ENCODE results near the gene SSUH2. TPM values are rescaled to one million over a fixed set of nuclear protein-coding genes. Genes with fewer than 3 reads are reported as not detected.

Gene SSUH2
- total RNA-seq, 2 donors from 2014 or later, result 0.71 to 0.91 TPM

DNA sequence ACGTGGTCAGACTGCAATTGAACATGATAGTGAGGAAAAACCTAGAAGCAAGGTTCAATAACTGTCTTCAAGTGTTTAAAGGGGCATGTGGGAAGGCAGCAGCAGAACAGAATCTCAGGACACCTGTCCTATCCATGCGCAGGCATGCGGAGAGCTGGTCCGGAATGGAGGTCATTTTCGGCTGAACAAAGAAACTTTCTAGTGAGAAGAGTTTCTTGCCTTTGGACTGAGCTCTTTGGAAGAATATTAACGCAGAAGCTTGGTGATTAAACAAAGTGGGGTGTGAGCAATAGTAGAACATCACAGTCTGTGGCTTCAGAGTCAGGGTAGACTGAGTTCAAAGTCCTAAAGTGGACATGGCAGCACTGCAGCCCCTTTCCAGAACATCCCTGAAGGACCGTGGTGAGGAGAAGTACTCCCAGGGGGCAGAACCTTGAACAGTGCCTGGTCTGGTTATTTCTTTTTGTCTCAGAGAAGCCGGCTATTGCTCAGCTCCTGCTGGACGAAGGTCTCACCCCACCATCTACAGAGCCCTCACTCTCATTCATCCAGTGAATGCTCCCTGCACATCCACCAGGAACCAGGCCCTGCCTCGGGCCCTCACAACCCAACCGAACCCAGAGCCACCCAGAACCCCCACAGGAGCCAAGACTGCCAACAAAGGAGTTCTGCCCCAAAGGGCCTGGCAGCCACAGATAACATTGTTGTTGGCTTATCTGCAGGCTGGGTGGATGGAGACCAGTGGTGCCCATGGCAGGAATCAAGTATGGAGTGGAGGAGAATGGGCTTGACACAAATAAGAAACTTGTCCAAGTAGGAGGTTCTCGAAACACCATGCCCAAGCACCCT lies 2.8 kb upstream of the SSUH2 start:
- no peak for ATAC-seq
- no peak for DNase-seq
- intact Hi-C loops (cut with DNase I), result no loop called here

DNA sequence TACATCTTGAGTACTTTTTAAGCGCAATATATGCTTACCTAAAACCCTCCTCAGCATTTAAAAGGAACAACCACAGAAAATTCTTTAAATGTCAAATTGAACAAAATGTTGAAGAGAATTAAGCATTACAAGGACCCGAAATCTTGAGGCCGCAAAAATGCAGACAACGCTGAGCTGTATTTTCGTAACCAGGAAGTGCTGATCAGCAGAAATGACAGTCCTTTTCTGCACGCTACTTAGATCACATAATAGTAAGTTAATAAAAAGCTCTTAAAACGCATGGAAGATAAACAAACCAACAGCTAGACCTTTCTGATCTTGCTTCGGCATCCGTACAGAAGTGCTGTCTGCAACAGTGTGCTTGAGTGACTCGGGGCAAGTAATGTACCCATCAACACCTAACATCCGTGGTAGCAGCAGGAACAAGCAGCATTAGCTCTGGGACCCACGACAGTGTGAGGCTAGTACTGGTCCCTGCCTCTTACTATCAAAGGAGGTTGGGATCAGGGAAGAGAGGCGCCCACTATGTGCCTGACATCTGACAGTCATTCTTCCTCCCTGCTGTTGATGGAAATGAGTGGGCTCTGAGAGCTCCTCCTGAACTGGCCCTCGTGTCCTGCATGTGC lies 1.8 kb upstream of the SSUH2 start:
- intact Hi-C loops (cut with DNase I), result no loop called here
- DNase-seq (no peak), ATAC-seq (no peak)

- intact Hi-C loops (cut with DNase I), result no loop called here
- ATAC-seq, result no peak
These were observed 1.1 kb upstream of the SSUH2 start for GRCh38 chr3:8645712-8646111.

DNA sequence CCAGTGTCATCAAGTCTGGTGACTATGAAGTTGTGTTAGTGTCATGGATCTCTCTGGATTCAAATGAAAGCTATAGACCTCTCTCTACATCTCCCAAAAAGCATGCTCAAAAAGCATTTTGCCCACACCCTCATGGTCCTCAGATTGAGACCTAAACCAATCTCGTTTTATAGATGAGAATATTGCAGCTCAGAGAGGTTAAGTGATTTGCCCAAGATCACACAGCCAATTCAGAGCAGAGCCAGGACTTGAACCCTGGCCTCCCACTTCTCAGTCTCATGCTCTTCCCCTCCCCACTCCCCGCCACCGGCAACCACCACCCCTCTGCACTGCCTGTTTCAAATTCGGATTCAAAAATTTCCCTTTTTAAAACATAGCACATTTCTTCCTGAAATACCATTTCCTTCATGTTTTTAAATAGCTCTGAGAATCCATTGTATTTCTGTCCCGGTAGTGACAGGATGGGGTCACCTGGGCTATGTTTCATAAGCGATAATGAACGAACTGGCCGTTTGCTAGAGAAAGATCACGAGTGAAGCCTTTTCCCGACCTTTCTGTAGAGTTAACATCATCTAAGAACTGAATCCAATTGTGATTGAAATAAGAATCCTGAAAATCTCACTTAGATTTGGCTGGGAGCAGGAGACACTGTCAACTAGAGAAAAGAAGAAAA lies 769 bp downstream of the SSUH2 start:
- DNase-seq (no peak), ATAC-seq (no peak)
- intact Hi-C loops (cut with DNase I), result no loop called here

More at GRCh38 chr3:8645712-8646111, 1.1 kb upstream of the SSUH2 start:
- no peak for DNase-seq

GRCh38 chr3:8642001-8642400 lies 2.6 kb downstream of the SSUH2 start:
- DNase-seq, result no peak
- intact Hi-C loops (cut with DNase I), result no loop called here
- ATAC-seq, result no peak

GRCh38 chr3:8641472-8641871 lies 3.1 kb downstream of the SSUH2 start:
- intact Hi-C loops (cut with DNase I), result no loop called here
- DNase-seq, result no peak
- ATAC-seq, result no peak

GRCh38 chr3:8640223-8640622 lies 4.4 kb downstream of the SSUH2 start:
- ATAC-seq (no peak), DNase-seq (no peak)
- intact Hi-C loops (cut with DNase I), result no loop called here

DNA sequence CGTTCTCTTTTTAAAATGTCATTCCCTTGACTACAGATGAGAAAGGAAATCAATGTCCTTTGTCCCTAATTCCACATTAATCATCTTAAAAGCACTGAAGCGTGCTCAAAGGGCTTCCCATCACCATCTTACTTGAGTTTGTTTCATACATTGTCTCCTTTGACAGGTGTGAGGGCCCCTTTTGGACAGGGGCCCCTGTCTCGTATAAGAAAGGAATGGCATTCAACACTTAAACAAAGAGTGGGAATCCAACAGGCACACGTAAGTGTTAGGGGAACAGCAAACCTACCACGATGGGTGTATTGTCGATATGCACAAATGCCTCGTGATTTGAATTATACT lies 5.0 kb downstream of the SSUH2 start:
- DNase-seq, result no peak
- intact Hi-C loops (cut with DNase I), result no loop called here
- ATAC-seq, result no peak

DNA sequence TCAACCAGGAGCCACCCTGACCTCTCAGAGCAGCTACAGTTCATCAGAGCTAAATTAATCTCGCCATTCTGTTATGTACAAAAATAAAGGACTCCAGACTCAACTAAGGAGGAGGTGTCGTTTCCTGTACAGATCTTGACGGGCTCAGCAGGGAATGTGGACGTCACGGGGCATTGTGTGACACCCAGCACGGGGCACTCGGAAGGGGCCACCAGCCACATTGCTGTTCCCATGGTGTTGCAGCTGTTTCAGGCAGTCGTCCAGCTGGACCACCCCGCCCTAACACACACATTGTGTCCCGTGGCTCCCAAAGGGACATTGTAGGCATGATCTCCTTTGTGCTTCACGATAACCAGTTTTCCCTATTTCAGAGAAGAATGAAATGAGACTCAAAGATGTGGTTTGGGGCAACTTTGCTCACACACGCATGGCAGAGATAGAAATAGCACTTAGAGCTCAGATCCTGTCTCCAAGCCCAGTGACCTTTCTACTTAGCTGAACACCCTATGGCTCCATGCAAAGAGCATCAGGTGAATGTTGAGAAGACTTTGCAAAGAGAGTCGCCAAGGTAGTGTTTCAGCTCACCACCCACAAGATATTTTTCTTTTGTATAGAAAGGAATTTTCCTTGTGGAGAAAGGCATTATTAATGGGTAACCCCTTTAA lies 5.5 kb downstream of the SSUH2 start:
- ATAC-seq, result peak; percentile 58 to 63
- DNase-seq, result peak; percentile 53
- intact Hi-C loops (cut with DNase I), result no loop called here

GRCh38 chr3:8637348-8637747 lies 7.2 kb downstream of the SSUH2 start:
- intact Hi-C loops (cut with DNase I), result no loop called here
- no peak for DNase-seq
- ATAC-seq, result no peak

DNA sequence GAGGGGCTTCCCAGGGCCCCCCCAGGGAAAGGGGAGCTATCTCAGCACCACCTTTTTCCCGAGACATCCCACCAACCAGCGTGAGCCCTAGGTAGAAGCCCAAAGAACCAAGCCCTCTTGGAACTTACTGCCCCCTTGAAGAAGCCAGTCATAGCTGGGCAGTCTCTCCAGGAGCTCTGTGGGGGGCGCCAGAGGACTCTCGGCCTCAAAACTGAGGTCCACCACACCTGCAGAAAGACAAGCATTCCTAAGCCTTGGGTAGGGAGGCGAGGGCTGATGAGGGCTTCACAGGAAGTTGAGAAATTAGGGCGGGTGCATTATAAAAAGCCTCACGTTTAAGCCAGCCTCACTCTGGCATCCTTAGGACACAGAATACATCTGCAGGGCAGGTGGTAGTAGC lies 9.0 kb downstream of the SSUH2 start:
- no peak for DNase-seq
- intact Hi-C loops (cut with DNase I), result no loop called here
- no peak for ATAC-seq

- intact Hi-C loops (cut with DNase I), result no loop called here
- no peak for ATAC-seq
These were observed 9.5 kb downstream of the SSUH2 start for GRCh38 chr3:8635125-8635524.

DNA sequence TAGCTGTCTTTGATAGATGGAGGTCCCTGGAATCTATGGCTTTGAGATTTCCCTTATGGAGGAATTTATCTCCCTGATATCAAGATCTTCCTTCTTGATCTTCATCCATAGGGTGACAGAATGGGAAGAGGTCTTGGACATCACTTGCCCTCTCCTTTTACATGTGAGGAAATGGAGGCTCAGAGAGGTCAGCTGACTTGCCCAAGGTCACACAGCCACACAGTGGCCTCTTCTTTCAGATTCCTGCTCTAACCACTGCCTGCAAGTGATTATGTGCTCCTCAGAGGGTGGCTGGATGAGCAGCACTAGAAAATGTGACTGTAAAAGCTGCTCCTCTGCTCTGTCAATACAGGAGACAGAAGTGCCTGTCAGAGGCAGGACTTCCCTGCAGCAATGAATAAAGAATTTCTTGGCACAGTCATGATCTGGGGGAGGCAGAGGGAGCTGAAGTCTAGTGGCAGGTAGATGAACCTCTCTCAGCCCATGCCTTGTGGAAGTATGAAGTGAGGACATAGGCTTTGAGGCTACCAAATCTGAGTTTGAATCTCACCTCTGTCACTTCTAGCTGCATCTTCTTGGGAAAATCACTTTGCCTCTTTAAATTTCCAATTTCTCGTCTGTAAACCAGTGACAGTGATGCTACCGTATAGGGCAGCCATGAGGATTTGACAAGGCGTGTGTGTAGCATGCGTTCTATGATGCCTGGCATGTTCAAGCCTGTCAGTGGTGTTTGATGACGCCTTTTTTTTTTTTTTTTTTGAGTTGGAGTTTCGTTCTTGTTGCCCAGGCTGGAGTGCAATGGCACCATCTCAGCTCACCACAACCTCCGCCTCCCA lies 12.0 kb downstream of the SSUH2 start:
- intact Hi-C loops (cut with DNase I), result no loop called here
- no peak for DNase-seq
- no peak for ATAC-seq

More at GRCh38 chr3:8635125-8635524, 9.5 kb downstream of the SSUH2 start:
- no peak for DNase-seq

- DNase-seq (no peak), ATAC-seq (no peak)
- intact Hi-C loops (cut with DNase I), result no loop called here
These were observed 12.9 kb downstream of the SSUH2 start for GRCh38 chr3:8631661-8632060.

- ATAC-seq (peak in 1 of 2 donors; percentile 70), DNase-seq (peak; percentile 58)
- intact Hi-C loops (cut with DNase I), result no loop called here
These were observed 15.2 kb downstream of the SSUH2 start for GRCh38 chr3:8629151-8630021.

DNA sequence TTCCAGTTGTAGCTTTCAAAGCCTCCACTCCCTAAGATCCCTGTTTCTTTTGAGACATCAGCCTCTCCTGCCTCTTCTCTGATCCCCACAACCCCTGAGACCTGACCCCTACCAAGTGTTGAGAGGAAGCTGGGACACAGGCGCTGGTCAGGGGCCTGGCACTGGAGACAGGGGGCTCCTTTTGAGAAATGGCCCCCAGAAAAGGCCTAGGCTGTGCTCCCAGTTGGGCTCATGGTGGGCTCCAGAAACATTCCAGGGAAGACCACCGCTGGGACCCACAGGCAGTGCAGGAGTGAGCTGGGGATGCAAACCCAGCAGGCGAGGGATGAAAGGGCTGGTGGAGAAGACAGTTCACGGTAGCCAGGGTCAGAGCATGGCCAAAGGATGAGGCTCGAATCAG lies 16.6 kb downstream of the SSUH2 start:
- ATAC-seq, result no peak
- intact Hi-C loops (cut with DNase I), result no loop called here

DNA sequence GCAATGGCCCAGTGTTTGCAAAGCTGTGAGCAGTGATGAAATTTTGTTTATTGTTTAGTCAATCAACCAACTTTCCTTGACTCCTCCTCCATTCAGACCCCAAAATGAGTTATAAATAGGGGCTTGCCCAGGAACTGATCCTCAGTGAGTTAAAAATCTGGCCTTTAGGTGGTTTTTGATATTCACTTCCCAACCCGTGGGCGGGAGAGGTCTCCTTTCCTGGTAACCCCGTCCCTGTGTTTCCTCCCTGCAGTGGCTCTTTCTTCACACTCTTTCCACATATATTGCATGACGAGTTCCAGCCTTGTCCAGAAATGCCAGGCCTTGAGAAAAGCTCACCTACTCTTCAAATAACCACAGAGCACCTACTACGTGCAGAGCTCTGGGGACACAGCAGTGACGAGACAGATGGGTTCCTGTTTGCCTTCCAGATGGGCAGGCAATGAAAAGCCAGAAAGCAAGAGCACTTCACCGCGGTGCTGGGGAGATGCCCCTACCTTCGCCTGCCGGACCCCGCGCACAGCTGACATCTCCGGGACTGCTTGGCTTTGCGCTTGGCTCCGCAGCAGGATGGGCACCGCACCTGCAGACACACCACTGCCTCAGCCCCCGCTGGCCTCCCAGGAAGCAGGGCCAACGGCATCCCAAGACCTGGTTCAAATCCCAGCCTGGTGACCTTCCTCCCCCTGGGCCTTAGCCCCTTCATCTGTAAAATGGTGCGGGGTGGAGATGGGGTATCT lies 17.2 kb downstream of the SSUH2 start:
- no peak for ATAC-seq
- intact Hi-C loops (cut with DNase I), result no loop called here
- no peak for DNase-seq

More for the DNA sequence above, 16.6 kb downstream of the SSUH2 start:
- no peak for DNase-seq

Measured in left cardiac atrium (tissue), 4 donors.